Loucy (cell line): ENCODE data around the gene NRIP3.

ENCODE experiments used
- H2AFZ ChIP-seq: fragments of 200-600 bp; sonication (generic); 2 replicates; pipeline ENCODE4 v1.6.0; 2016; ENCODE audit warnings: antibody characterized with exemption, mild to moderate bottlenecking, low read length, moderate library complexity
- H3F3A ChIP-seq: fragments of 200-600 bp; 2 replicates; pipeline ENCODE4 v1.6.0; 2016; ENCODE audit warnings: antibody characterized with exemption, low read depth, mild to moderate bottlenecking
- H3K27me3 ChIP-seq: fragments of 200-600 bp; sonication (generic); 2 replicates; pipeline ENCODE4 v1.6.1; 2014; ENCODE audit warnings: low read length, mild to moderate bottlenecking; ENCODE audit not compliant: insufficient read depth, poor library complexity, severe bottlenecking
- H3K36me3 ChIP-seq: fragments of 200-600 bp; sonication (generic); 2 replicates; pipeline ENCODE4 v1.6.1; 2016; ENCODE audit warnings: low read length; ENCODE audit not compliant: insufficient read depth
- H3K4me1 ChIP-seq: fragments of 200-600 bp; sonication (generic); 2 replicates; pipeline ENCODE4 v1.5.1; 2014; ENCODE audit warnings: low read length, mild to moderate bottlenecking; ENCODE audit not compliant: insufficient read depth, poor library complexity, severe bottlenecking
- H3K4me2 ChIP-seq: fragments of 200-600 bp; sonication (generic); 2 replicates; pipeline ENCODE4 v1.6.0; 2014; ENCODE audit warnings: antibody characterized with exemption, low read length, low read depth, mild to moderate bottlenecking; ENCODE audit not compliant: poor library complexity, severe bottlenecking
- H3K4me3 ChIP-seq: fragments of 200-600 bp; sonication (generic); 2 replicates; pipeline ENCODE4 v1.5.1; 2014; ENCODE audit warnings: low read length, mild to moderate bottlenecking, mixed read lengths; ENCODE audit not compliant: poor library complexity, severe bottlenecking
- H3K79me2 ChIP-seq: fragments of 200-600 bp; sonication (generic); 2 replicates; pipeline ENCODE4 v1.6.1; 2014; ENCODE audit warnings: low read length; ENCODE audit not compliant: insufficient read depth
- H3K9ac ChIP-seq: fragments of 200-600 bp; sonication (generic); 2 replicates; pipeline ENCODE4 v1.6.0; 2014; ENCODE audit warnings: mild to moderate bottlenecking, low read depth, low read length, moderate library complexity; ENCODE audit not compliant: poor library complexity, severe bottlenecking
- H3K9me2 ChIP-seq: fragments of 200-600 bp; sonication (generic); replicated peaks from 2 replicates; pipeline ENCODE4 v1.6.1; 2016; ENCODE audit warnings: low read depth, low read length, mixed read lengths
- H3K9me3 ChIP-seq: fragments of 200-600 bp; sonication (generic); 2 replicates; pipeline ENCODE4 v1.6.1; 2014; ENCODE audit warnings: mild to moderate bottlenecking, antibody characterized with exemption, low read length, low read depth; ENCODE audit not compliant: insufficient read depth
- H4K20me1 ChIP-seq: fragments of 200-600 bp; sonication (generic); 2 replicates; pipeline ENCODE4 v1.6.0; 2014; ENCODE audit warnings: antibody characterized with exemption, low read length, mild to moderate bottlenecking; ENCODE audit not compliant: insufficient read depth, poor library complexity, severe bottlenecking
- CTCF ChIP-seq: fragments of 200-600 bp; sonication (generic); conservative IDR thresholded peaks from 2 replicates; pipeline ENCODE4 v1.5.1; 2014; ENCODE audit warnings: mild to moderate bottlenecking, antibody characterized with exemption, low read length
- EZH2phosphoT487 ChIP-seq: fragments of 200-600 bp; IDR thresholded peaks from 2 replicates; pipeline ENCODE4 v1.6.1; 2018; ENCODE audit warnings: antibody characterized with exemption, mild to moderate bottlenecking, moderate library complexity, borderline replicate concordance

Gene NRIP3

GRCh38 chr11:8948886-8949285 lies 54.9 kb downstream of the NRIP3 start:
- Histone ChIP-seq H3K9ac (no peak overlapping the region), H3K4me3 (no peak overlapping the region), H3K9me2 (no peaks in the 10 kb centered on the region)

GRCh38 chr11:8947230-8947943 lies 56.4 kb downstream of the NRIP3 start:
- Histone ChIP-seq H3K9me2 (no peaks in the 10 kb centered on the region), H3F3A (no peaks in the 10 kb centered on the region), H4K20me1 (no peaks in the 10 kb centered on the region), H3K4me2 (no peak overlapping the region), H3K79me2 (no peaks in the 10 kb centered on the region), H3K9ac (no peak overlapping the region), H2AFZ (no peak overlapping the region), H3K36me3 (peaks cover 44% of the 10 kb centered on the region; the same call in 1 of the 2 replicates), H3K4me3 (no peak overlapping the region), H3K9me3 (no peaks in the 10 kb centered on the region), H3K27me3 (no peaks in the 10 kb centered on the region), H3K4me1 (no peaks in the 10 kb centered on the region)
- TF ChIP-seq CTCF, result no peak
- TF ChIP-seq EZH2phosphoT487, result no peak

More at GRCh38 chr11:8948886-8949285, 54.9 kb downstream of the NRIP3 start:
- Histone ChIP-seq H3F3A (no peaks in the 10 kb centered on the region), H3K9me3 (no peaks in the 10 kb centered on the region), H3K4me1 (no peaks in the 10 kb centered on the region), H2AFZ (no peak overlapping the region), H3K79me2 (no peaks in the 10 kb centered on the region), H4K20me1 (no peaks in the 10 kb centered on the region), H3K4me2 (no peak overlapping the region), H3K27me3 (no peaks in the 10 kb centered on the region), H3K36me3 (peaks cover 59% of the 10 kb centered on the region; the same call in 1 of the 2 replicates)
- TF ChIP-seq EZH2phosphoT487 (no peak), CTCF (no peak)

- Histone ChIP-seq H3K9me2 (no peaks in the 10 kb centered on the region), H3K4me3 (no peak within 1 kb of the TSS), H3K4me1 (no peaks in the 10 kb centered on the region), H3K27me3 (no peaks in the 10 kb centered on the region), H3K36me3 (peaks cover 7% of the 10 kb centered on the region; the same call in 1 of the 2 replicates), H4K20me1 (no peaks in the 10 kb centered on the region), H3K9me3 (no peaks in the 10 kb centered on the region), H3K79me2 (no peaks in the 10 kb centered on the region), H2AFZ (no peak within 1 kb of the TSS), H3K9ac (no peak within 1 kb of the TSS), H3F3A (no peaks in the 10 kb centered on the region), H3K4me2 (no peak within 1 kb of the TSS)
- TF ChIP-seq EZH2phosphoT487 (no peak), CTCF (no peak)
These were observed 61.2 kb downstream of the NRIP3 start, which contains the start of gene ASCL3 for GRCh38 chr11:8942518-8943066. ASCL3 (minus strand) TSS chr11:8943016; CDS start chr11:8938161, 4,855 bp downstream.
